Ovary (tissue), 9 donors: ENCODE measurements around the gene ATP1A4. TPM values are rescaled to one million over a fixed set of nuclear protein-coding genes. Genes with fewer than 3 reads are reported as not detected.

Experiments used
- DNase-seq, 5 donors: peaks; one replicate each; pipeline ENCODE4 v3.0.0-alpha.2; 2019 to 2020
- H3K27ac ChIP-seq, 2 donors: fragments of 200-600 bp; one replicate each; pipeline versions ENCODE4 v1.5.1 to v1.8.0; 2019 to 2022
- H3K27me3 ChIP-seq: fragments of 200-600 bp; one replicate; pipeline ENCODE4 v1.8.0; 2022
- H3K36me3 ChIP-seq: fragments of 200-600 bp; sonication (generic); one replicate; pipeline ENCODE4 v1.5.1; 2019
- H3K4me1 ChIP-seq: one replicate; pipeline ENCODE4 v1.8.1; 2013; ENCODE audit warnings: mild to moderate bottlenecking, moderate library complexity; ENCODE audit not compliant: insufficient read depth
- H3K4me3 ChIP-seq: fragments of 200-600 bp; sonication (generic); one replicate; pipeline ENCODE4 v1.5.1; 2017
- H3K9me3 ChIP-seq, 2 donors: fragments of 200-600 bp in 1 of 2; sonication (generic) in 1 of 2; one replicate each; pipeline versions ENCODE4 v1.5.1 to v1.8.1; 2013 to 2019; ENCODE audit warnings: mild to moderate bottlenecking in 1 of 2, moderate library complexity in 1 of 2
- CTCF ChIP-seq, 3 donors: fragments of 450-650 bp in 2 of 3; fragments of 200-600 bp in 1 of 3; IDR thresholded peaks; one replicate each; pipeline versions ENCODE4 v1.5.1 to v1.8.0; 2016 to 2022; ENCODE audit warnings: antibody characterized with exemption in 3 of 3, mild to moderate bottlenecking in 1 of 3
- EP300 ChIP-seq: sonication (generic); formaldehyde crosslinking; IDR thresholded peaks from one replicate; pipeline ENCODE4 v1.6.1; 2017; ENCODE audit warnings: antibody characterized with exemption
- POLR2A ChIP-seq: fragments of 450-650 bp; IDR thresholded peaks from one replicate; pipeline ENCODE4 v1.6.1; 2017; ENCODE audit warnings: antibody characterized with exemption, mild to moderate bottlenecking, moderate library complexity
- WGBS, 3 donors: extraction: QIAGEN DNeasy Blood & Tissue Kit in 1 of 3; methylation state at CpG; one replicate each; pipeline versions ENCODE4 v1.1.5 to v1.1.7; 2013 to 2017; 5-methylcytosine and 5-hydroxymethylcytosine counted together
- intact Hi-C, 4 donors: fragments of 100-400 bp; cut with DNase I; formaldehyde crosslinking; loops; one replicate each; pipeline versions ENCODE4 v1.11.0 to v1.15.1; 2022 to 2023
- polyA plus RNA-seq, 2 donors: library from polyadenylated mRNA; stranded (reverse); fragments of 200-250 nt in 1 of 2; fragments of 350-450 nt in 1 of 2; fragmentation: Illumina TruSeq in 1 of 2; extraction: RNeasy Lipid Tissue Mini Kit (QIAGEN cat#74804) in 1 of 2; gene quantifications; one replicate each; pipeline ENCODE4 v1.2.3, GENCODE V29; 2013 to 2014
- total RNA-seq, 7 donors: library from RNA; depleted of rRNA in 2 of 7; stranded (reverse); fragments of >200 nt in 2 of 7; fragmentation: NEBNext Ultra II Directional in 3 of 7; extraction: Animal tissue kit (Norgen Biotek cat#: 25700) in 3 of 7; gene quantifications; one replicate each; pipeline versions ENCODE4 v1.1.0 to v1.2.4, GENCODE V29; 2016 to 2023
- donor health status: DM: no; HTN: no; CAD: no; lungs with moderate emphysema.
- donor health status: DM: no; HTN: no; CAD: no.
- donor health status: Bipolar disorder and iron deficiency.
- donor health status: DM: yes; HTN: yes; CAD: no.
- donor health status: DM: no; HTN: no; CAD: no.
- donor health status: DM: yes; HTN: yes; CAD: no.

Gene ATP1A4
- total and polyA plus RNA-seq, 9 donors, result 0.22 to 0.37 TPM; not detected in 7

- no peaks in the 10 kb centered on the region for H3K9me3 ChIP-seq
- intact Hi-C loops, result loop anchor here (2.0 to 10.0 kb wide), 8 partner anchors 27 to 183 kb away; partner anchors contain the start of gene ATP1A2 (in 1 of the 4)
- DNase-seq, result no peak
- 73 to 80% (median 74%) methylated on average over 3 of the region's 3 CpGs for whole genome bisulfite sequencing, 3 donors
- H3K4me3 ChIP-seq, result no peak overlapping the region
- H3K27ac ChIP-seq, result no peak overlapping the region
- TF ChIP-seq CTCF (IDR thresholded peaks at IDR 0.05) (no peak), POLR2A (no peak), EP300 (no peak)
- peaks cover 1% of the 10 kb centered on the region for H3K4me1 ChIP-seq
- H3K36me3 ChIP-seq, result no peaks in the 10 kb centered on the region
- no peaks in the 10 kb centered on the region for H3K27me3 ChIP-seq
Measured at GRCh38 chr1:160191756-160192155, 40.4 kb downstream of the ATP1A4 start.

GRCh38 chr1:160192234-160192633 is 40.8 kb downstream of the ATP1A4 start:
- TF ChIP-seq EP300, result no peak
- no peak for TF ChIP-seq POLR2A
- TF ChIP-seq CTCF (IDR thresholded peaks at IDR 0.05), result no peak
- no peak overlapping the region for H3K27ac ChIP-seq
- peaks cover 1% of the 10 kb centered on the region for H3K4me1 ChIP-seq
- intact Hi-C loops, result loop anchor here (2.0 to 10.0 kb wide), 8 partner anchors 27 to 183 kb away; partner anchors contain the start of gene ATP1A2 (in 1 of the 4)
- H3K27me3 ChIP-seq, result no peaks in the 10 kb centered on the region
- no peaks in the 10 kb centered on the region for H3K36me3 ChIP-seq
- no peaks in the 10 kb centered on the region for H3K9me3 ChIP-seq
- H3K4me3 ChIP-seq, result no peak overlapping the region
- no peak for DNase-seq

- no peak for TF ChIP-seq EP300
- TF ChIP-seq POLR2A, result no peak
- peak; percentile 91 to 98 (median 95) for TF ChIP-seq CTCF (IDR thresholded peaks at IDR 0.05)
- intact Hi-C loops, result loop anchor here (2.0 to 10.0 kb wide), 8 partner anchors 26 to 182 kb away; partner anchors contain the start of gene ATP1A2 (in 1 of the 4)
- H3K27ac ChIP-seq, result no peak overlapping the region
- no peak overlapping the region for H3K4me3 ChIP-seq
- no peaks in the 10 kb centered on the region for H3K27me3 ChIP-seq
- DNase-seq, result peak; percentile 82 to 91 (median 91)
- no peaks in the 10 kb centered on the region for H3K36me3 ChIP-seq
- H3K4me1 ChIP-seq, result peaks cover 1% of the 10 kb centered on the region
- H3K9me3 ChIP-seq, result no peaks in the 10 kb centered on the region
- WGBS, 3 donors, result 24 to 29% (median 25%) methylated on average over 16 of the region's 16 CpGs
Measured at GRCh38 chr1:160193091-160193819, 41.9 kb downstream of the ATP1A4 start.

- no peaks in the 10 kb centered on the region for H3K36me3 ChIP-seq
- TF ChIP-seq EP300, result no peak
- TF ChIP-seq CTCF (IDR thresholded peaks at IDR 0.05), result no peak
- no peak for TF ChIP-seq POLR2A
- intact Hi-C loops, result loop anchor here (2.0 to 10.0 kb wide), 8 partner anchors 25 to 181 kb away; partner anchors contain the start of gene ATP1A2 (in 1 of the 4)
- WGBS, 3 donors, result 83 to 91% (median 84%) methylated on average over 9 of the region's 9 CpGs
- H3K27ac ChIP-seq, result no peak overlapping the region
- DNase-seq, result no peak
- peaks cover 1% of the 10 kb centered on the region for H3K4me1 ChIP-seq
- H3K9me3 ChIP-seq, result no peaks in the 10 kb centered on the region
- no peak overlapping the region for H3K4me3 ChIP-seq
- no peaks in the 10 kb centered on the region for H3K27me3 ChIP-seq
Measured at GRCh38 chr1:160193832-160194736, 42.7 kb downstream of the ATP1A4 start.
